HepG2 (cell line): ENCODE results near the gene FAM43A. TPM values are rescaled to one million over a fixed set of nuclear protein-coding genes. Genes with fewer than 3 reads are reported as not detected.

Experiments
- KDM3A ChIP-seq: IDR thresholded peaks from 2 replicates; pipeline ENCODE4 v1.6.1; 2018; ENCODE audit warnings: low read depth, missing compliant biosample characterization
- KLF15 ChIP-seq: sonication (generic); formaldehyde crosslinking; IDR thresholded peaks from 2 replicates; pipeline ENCODE4 v1.8.1; 2023; ENCODE audit warnings: borderline replicate concordance, mild to moderate bottlenecking, inconsistent platforms, missing genetic modification reagents, mixed read lengths
- LRRFIP1 ChIP-seq: sonication (generic); formaldehyde crosslinking; conservative IDR thresholded peaks from 2 replicates; pipeline ENCODE4 v1.4.0; 2020; ENCODE audit warnings: missing genetic modification reagents
- RAD21 ChIP-seq: fragments of 450-650 bp; formaldehyde crosslinking; IDR thresholded peaks from 2 replicates; pipeline ENCODE4 v1.5.0; 2020; ENCODE audit warnings: mild to moderate bottlenecking
- ZBTB40 ChIP-seq, 2 experiments: fragments of 450-650 bp in 1 of 2; sonication (generic) in 1 of 2; formaldehyde crosslinking in 1 of 2; IDR thresholded peaks; 2 replicates each; pipeline versions ENCODE4 v1.6.1 to v1.8.0; 2016 to 2022; ENCODE audit warnings: antibody characterized with exemption in 1 of 2, mild to moderate bottlenecking in 1 of 2, missing genetic modification reagents in 1 of 2
- ZNF275 ChIP-seq: sonication (generic); formaldehyde crosslinking; IDR thresholded peaks from 2 replicates; pipeline ENCODE4 v1.8.0; 2022; ENCODE audit warnings: missing genetic modification reagents, mild to moderate bottlenecking, inconsistent platforms, borderline replicate concordance
- ZNF280B ChIP-seq: sonication (generic); formaldehyde crosslinking; IDR thresholded peaks from 2 replicates; pipeline ENCODE4 v1.5.0; 2020; ENCODE audit warnings: missing genetic modification reagents, mild to moderate bottlenecking, borderline replicate concordance
- ZNF451 ChIP-seq: sonication (generic); formaldehyde crosslinking; IDR thresholded peaks from 2 replicates; pipeline ENCODE4 v1.5.0; 2020; ENCODE audit warnings: mild to moderate bottlenecking, missing genetic modification reagents
- ZNF547 ChIP-seq: sonication (generic); formaldehyde crosslinking; IDR thresholded peaks from 2 replicates; pipeline ENCODE4 v1.5.1; 2020; ENCODE audit warnings: mild to moderate bottlenecking, missing genetic modification reagents
- polyA plus RNA-seq, 8 experiments: library from polyadenylated mRNA; depleted of rRNA in 3 of 8; stranded (reverse) in 7 of 8; unstranded in 1 of 8; fragments of >200 nt; fragmentation: Illumina TruSeq in 4 of 8; extraction: Trizol in 4 of 8; gene quantifications; 2 replicates each; pipeline versions ENCODE4 v1.2.1 to v1.2.3, GENCODE V29; 2011 to 2016; ENCODE audit warnings: low read depth in 4 of 8, missing spikeins in 1 of 8, mixed read lengths in 1 of 8; ENCODE audit not compliant: insufficient read depth in 1 of 8
- total RNA-seq, 5 experiments: library from RNA; depleted of rRNA; stranded (reverse); fragments of >200 nt; fragmentation: Illumina TruSeq; extraction: Trizol; gene quantifications; 2 replicates each; pipeline ENCODE4 v1.2.3, GENCODE V29; 2016; ENCODE audit warnings: low read depth in 1 of 5

FAM43A gene
- total and polyA plus RNA-seq, 2 of the 13 experiments (the other 11 are each of a cell fraction or from before 2014, with no cell fraction given) = 0.91 to 1.8 TPM

- TF ChIP-seq ZNF280B (CRISPR knock-in tag) (peak; percentile 49; the same call in 1 of the 2 replicates), ZNF547 (CRISPR knock-in tag) (0 out of 2 replicates have a peak, but pooled peaks have one; percentile 27), ZNF275 (CRISPR knock-in tag) (0 out of 2 replicates have a peak, but pooled peaks have one; percentile 51), ZNF451 (CRISPR knock-in tag) (no peak), ZBTB40 (IDR thresholded peaks at IDR 0.05) (no peak), ZBTB40 (CRISPR knock-in tag; IDR thresholded peaks at IDR 0.05) (no peak), LRRFIP1 (CRISPR knock-in tag) (no peak), KDM3A (CRISPR knock-in tag) (no peak; the same call in 1 of the 2 replicates), KLF15 (no peak), RAD21 (peak; percentile 93)
Measured at GRCh38 chr3:194682694-194683310, 2.9 kb upstream of the FAM43A start (continued).
